ENCODE data around the gene NLRC3. TPM values are rescaled to one million over a fixed set of nuclear protein-coding genes. Genes with fewer than 3 reads are reported as not detected.

Gene NLRC3
- total RNA-seq, 1 experiment from 2014 or later, result 0.03 TPM

DNA sequence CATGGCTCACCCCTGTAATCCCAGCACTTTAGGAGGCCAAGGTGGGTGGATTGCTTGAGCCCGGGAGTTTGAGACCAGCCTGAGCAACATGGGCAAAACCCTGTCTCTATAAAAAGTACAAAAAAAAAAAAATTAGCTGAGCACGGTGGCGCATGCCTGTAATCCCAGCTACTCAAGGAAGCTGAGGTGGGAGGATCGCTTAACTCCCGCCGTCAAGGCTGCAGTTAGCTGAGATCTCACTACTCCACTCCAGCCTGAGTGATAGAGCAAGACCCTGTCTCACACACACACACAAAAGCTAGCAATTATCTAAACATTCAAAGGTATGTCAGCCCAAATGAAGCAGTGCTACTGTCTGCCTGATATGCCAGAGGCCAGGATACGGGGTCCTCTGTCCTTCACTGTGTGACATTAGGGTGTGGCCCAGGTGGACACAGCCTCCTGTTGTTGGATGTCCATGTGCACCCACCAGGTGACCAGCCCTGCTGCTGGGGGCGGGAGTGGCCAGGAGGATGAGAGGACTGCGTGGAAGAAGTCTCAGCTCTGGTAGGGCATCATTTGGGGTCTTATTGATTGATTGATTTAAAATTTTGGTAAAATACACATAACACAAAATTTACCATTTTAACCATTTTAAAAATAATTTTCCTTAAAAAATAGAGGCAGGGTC is 3.9 kb downstream of the NLRC3 start:
- Histone ChIP-seq H3K4me3 (no peak overlapping the region), H3K9me3 (peaks cover 18% of the 10 kb centered on the region), H3K27me3 (0 out of 2 replicates have a peak, but pooled peaks cover 2% of the 10 kb centered on the region), H3K36me3 (no peaks in the 10 kb centered on the region)
- DNase-seq, result no peak

DNA sequence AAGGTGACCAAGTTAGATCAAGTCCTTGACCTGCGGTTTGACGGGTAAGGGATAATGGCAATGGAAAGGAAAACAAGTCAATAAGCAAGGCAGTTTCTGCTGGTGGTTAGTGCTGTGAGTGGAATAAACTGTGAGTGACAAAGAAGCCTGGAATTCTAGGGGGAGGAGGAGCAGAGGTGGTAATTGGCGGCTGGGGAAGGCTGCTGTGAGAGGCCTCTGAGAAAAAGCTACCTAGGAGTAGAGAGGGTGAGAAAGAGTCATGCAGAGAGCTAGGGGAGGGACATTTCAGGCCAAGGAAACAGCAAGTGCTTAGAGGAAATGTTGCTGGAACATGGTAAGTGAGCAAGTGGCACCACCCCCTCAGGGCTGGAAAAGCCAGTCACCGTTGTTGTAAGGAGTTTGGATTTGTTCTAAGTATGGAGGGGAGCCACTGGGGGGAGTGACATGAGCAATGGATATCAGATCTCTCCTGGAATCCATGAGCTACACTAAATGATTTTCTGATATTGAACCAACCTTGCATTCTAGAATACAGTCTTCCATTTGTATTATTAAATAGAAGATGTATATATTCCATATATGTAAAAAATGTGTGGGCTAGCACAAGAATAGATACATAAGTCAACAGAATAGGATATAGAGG is 6.7 kb downstream of the NLRC3 start:
- Histone ChIP-seq H3K4me3 (no peak overlapping the region), H3K36me3 (no peaks in the 10 kb centered on the region), H3K27me3 (no peaks in the 10 kb centered on the region), H3K9me3 (peaks cover 18% of the 10 kb centered on the region)
- no peak for DNase-seq

DNA sequence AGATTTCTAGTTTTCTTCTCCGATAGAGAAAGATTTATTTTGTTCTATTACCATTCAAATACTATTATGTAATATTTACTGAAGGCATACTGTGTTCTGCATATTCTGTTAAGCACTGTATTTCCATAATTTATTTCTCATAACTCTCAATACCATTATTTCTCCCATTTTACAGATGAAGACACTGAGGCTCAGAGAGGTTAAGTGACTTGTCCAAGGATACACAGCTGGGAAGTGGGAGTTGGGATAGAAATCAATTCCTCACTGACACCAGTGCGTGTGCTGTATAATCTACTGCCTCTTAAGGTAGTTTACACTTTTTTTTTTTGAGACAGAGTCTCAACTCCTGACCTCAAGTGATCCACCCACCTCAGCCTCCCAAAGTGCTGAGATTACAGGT is 7.4 kb downstream of the NLRC3 start:
- Histone ChIP-seq H3K36me3 (no peaks in the 10 kb centered on the region), H3K9me3 (peaks cover 18% of the 10 kb centered on the region), H3K4me3 (no peak overlapping the region), H3K27me3 (no peaks in the 10 kb centered on the region)
- DNase-seq, result no peak

DNA sequence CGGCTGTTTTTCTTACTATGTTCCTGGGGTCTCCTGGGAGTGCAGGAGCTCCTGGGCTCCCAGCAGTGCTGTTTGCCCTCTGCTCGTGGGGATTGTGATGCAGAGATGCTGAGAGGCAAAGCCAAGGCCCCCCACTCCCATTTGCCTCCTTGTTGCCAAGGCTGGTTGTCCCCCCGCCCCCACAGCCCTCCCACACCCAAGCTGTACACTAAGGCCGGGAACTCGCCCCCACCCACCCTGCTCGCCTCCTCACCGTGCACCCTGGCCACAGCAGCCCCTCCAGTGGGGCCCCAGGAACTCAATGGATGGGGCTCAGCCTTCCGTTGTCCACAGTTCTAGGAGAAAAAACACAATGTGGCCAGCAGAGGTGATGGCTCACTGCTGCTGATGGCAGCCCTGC is 10.2 kb downstream of the NLRC3 start:
- H3K9me3 ChIP-seq, result peaks cover 18% of the 10 kb centered on the region
- no peak for DNase-seq
- no peak overlapping the region for H3K4me3 ChIP-seq
- no peaks in the 10 kb centered on the region for H3K36me3 ChIP-seq
- H3K27me3 ChIP-seq, result no peaks in the 10 kb centered on the region

DNA sequence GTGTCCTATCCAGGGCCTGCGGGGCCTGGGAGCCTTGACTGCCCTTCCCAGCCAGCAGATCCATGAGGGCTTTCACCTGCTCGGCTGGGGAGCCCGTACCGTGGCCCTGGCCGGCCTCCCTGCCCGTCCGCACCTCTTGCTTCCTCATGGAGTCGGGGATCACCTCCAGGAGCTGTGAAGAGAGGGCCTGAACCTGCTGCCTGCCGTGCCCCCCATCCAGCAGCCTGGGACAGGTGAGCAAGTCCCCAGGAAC is 12.4 kb downstream of the NLRC3 start:
- H3K9me3 ChIP-seq, result peaks cover 5% of the 10 kb centered on the region
- H3K36me3 ChIP-seq, result no peaks in the 10 kb centered on the region
- no peaks in the 10 kb centered on the region for H3K27me3 ChIP-seq
- H3K4me3 ChIP-seq, result no peak overlapping the region
- DNase-seq, result no peak

DNA sequence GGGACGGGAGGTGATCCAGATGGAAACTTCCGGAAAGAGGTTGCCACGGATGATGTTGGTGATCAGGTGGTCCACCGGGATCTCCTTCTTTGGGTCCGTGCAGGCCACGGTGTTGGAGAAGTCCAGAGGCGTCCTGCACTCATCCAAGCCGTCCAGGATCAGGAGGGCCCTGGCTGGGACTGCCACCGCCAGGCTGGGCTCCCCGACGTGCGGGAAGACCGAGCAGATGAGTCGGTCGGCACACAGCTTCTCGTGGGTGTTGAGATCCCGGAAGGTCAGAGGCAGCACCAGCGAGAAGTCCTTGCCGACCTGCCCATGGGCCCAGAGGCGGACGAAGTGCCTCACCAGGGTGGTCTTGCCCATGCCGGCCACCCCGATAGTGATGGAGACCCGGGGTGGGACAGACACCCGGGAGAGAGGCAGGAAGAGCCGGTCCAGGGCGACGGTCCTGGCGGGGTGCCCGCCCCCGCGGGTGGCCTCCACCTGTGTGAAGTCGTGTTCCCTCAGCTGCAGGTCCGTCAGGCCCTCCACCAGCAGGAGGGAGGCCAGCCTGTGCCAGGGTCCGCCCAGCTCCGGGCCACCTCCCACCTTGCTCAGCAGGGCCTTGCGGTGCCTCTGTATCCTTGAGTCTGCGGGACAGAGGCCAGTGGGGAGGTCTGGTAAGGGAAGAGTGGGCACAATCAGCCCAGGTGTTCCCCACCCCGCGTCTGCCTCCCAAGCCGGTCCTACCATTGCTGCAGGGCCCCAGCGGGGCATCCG is 12.9 kb downstream of the NLRC3 start:
- no peaks in the 10 kb centered on the region; the same call in none of the 2 replicates for H3K9me3 ChIP-seq
- no peak for DNase-seq
- no peak overlapping the region for H3K4me3 ChIP-seq
- no peaks in the 10 kb centered on the region for H3K27me3 ChIP-seq
- no peaks in the 10 kb centered on the region for H3K36me3 ChIP-seq

DNA sequence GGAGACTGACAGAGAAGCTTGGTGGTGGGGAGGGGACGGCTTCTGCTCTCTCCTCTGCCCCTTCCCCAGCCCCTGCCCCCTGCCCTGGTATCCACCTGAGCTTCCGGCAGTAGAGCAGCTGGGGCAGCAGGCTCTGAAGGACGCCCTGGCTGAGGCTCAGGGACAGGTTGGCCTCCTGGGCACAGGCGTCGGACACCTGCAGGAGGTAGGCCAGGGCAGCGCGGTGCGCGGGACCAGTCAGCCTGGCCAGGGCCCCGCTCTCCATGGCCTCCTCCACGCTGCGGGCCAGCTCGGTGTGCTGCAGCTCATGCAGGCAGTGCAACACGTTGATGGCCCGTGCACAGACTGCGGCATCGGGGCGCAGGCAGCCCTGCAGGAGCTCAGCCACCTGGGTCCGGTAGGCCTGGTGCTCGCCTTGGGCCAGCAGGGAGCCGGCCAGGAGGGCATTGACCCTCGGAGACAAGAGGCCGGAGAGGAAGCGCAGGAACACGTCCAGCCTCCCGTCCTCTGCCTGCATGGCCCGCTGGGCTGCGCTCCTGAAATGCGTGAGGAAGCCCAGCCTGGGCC is 14.2 kb downstream of the NLRC3 start:
- Histone ChIP-seq H3K9me3 (no peaks in the 10 kb centered on the region), H3K27me3 (no peaks in the 10 kb centered on the region), H3K36me3 (no peaks in the 10 kb centered on the region), H3K4me3 (no peak overlapping the region)
- DNase-seq, result no peak

DNA sequence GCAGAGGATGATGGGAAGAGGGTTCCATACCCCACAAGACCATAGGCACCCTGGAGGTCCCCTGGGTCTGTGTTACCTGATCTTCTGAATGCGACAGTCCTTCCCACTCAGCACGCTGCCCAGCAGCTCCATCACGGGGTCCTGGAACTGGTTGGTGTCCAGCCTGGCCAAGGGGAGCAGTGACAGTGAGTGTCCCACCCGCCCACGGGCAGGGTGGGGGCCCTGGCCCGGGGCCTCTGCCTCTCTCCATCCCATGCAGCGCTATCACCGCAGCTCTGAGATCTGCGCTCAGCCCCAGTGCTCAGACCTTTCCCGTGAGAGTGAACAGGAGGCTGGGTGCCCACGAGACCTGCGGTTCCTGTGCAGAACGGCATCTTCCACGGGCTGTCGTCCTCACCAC is 15.6 kb downstream of the NLRC3 start:
- no peak for DNase-seq
- no peaks in the 10 kb centered on the region for H3K9me3 ChIP-seq
- no peaks in the 10 kb centered on the region for H3K36me3 ChIP-seq
- H3K4me3 ChIP-seq, result no peak overlapping the region
- no peaks in the 10 kb centered on the region for H3K27me3 ChIP-seq

DNA sequence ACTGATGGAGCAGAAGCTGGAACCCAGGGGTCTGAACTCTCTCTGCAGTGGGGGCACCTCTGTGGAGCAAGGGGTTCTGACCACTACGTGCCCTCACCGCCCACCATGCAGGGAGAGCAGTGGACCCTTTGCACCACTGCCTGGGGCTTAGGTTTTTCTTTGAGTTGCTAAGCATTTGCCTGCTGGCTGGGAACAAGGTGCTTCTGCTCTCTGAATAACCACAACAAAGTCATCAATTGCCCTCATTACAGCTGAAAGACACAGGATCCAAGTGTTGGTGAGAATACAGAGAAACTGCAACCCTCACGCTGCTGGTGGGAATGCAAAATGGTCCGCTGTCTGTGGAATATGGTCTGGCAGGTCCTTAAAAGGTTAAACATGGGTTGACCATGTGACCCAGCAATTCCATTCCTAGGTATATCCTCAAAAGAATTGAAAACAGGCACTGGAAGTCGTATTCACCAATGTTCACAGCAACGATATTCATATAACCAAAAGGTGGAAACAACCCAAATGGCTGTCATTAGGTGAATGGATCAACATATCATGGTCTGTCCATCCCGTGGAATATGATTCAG is 22.8 kb downstream of the NLRC3 start:
- DNase-seq, result no peak
- Histone ChIP-seq H3K36me3 (no peaks in the 10 kb centered on the region), H3K27me3 (no peaks in the 10 kb centered on the region), H3K4me3 (no peak overlapping the region), H3K9me3 (no peaks in the 10 kb centered on the region)

DNA sequence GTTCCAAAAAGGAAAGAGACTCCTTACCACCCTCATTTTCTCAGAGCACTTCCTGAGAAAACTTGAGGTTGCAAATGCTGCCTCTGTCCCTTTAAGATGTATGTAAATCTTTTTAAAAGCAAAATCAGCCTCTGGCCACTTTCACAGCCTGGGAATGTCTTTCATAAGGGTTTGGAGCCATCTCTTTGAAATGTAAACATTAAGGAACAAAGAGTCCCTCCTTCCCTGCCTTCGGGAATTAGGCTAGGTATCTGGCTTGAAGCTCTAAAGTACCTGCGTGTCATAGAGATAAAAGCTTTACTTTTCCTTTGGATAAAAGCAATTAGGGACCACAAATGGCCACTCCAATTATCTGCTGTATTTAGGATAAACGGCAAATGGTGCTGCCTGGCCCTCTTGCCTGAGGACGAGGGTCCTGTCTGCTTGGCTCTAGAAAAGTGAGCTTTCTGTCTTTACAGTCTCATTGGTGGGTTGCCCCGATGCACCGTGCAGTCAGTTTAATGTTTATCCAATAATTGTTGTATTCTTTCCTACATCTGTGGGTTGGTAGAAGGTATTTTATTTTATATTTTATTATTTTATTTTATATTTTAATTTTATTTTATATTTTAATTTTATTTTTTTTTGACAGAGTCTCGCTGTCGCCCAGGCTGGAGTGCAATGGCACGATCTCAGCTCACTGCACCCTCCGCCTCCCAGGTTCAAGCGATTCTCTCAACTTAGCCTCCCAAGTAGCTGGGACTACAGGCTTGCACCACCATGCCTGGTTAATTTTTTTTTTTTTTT is 23.9 kb downstream of the NLRC3 start:
- Histone ChIP-seq H3K36me3 (no peaks in the 10 kb centered on the region), H3K4me3 (no peak overlapping the region), H3K9me3 (no peaks in the 10 kb centered on the region), H3K27me3 (no peaks in the 10 kb centered on the region)
- DNase-seq, result no peak

DNA sequence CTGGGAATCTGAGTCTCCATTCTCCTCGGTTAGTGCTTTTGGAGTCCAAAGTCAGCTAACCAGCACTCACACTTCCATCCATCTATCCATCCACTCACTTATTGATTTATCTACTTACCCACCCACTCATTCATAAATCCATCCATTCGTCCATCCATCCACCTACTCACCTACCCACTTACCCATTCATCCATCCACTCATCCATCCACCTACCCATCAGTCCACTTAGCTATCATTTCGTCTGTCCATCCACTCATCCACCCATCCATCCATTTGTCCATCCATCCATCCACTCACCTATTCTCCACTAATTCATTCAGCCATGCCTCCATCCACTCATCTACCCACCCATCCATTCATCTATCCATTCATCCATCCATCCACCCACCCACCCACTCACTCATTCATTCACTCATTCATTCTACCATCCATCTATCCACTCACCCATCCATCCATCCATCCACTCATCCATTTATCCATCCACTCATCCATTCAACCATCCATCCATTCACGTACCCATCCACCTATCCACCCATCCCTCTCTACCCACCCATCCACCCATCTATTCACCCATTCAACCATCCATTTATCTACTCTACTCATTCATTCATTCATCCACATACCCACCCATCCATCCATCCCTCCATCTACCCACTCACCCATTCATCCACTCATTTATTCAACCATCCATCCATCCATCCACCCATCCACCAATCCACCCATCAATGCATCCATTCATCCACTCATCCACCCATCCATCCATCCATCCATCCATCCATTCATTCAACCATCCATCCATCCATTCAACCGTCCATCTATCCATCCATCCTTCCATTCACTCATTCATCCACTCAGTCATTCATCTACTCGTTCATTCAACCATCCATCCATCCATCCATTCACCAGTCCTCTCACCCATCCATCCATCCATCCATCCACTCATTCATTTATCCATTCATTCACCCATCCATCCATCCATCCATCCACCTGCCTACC is 26.1 kb downstream of the NLRC3 start:
- DNase-seq, result no peak
- no peaks in the 10 kb centered on the region for H3K9me3 ChIP-seq
- H3K27me3 ChIP-seq, result no peaks in the 10 kb centered on the region
- H3K4me3 ChIP-seq, result no peak overlapping the region
- no peaks in the 10 kb centered on the region for H3K36me3 ChIP-seq

DNA sequence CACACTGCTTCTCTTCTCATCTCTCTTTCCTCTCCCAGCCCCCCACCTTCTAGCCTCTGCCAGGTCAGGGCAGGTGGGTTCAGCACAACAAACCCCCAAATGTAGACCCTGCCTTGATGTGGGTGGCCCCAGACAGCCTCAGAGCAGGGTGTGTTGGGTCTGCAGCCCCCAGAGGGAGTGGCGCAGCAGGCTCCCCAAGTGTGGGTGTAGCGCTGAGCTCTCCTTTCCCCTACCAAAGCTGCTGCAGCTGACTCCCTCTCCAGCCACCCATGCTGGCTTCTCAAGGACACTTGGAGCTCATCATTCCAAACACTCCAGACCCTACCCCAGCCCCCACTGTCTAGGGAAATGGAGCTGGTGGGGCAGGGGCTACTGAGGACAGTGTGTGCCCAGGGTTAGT is 27.3 kb downstream of the NLRC3 start:
- H3K9me3 ChIP-seq, result no peaks in the 10 kb centered on the region
- H3K27me3 ChIP-seq, result no peaks in the 10 kb centered on the region
- H3K36me3 ChIP-seq, result no peaks in the 10 kb centered on the region
- no peak for DNase-seq
- no peak overlapping the region for H3K4me3 ChIP-seq

DNA sequence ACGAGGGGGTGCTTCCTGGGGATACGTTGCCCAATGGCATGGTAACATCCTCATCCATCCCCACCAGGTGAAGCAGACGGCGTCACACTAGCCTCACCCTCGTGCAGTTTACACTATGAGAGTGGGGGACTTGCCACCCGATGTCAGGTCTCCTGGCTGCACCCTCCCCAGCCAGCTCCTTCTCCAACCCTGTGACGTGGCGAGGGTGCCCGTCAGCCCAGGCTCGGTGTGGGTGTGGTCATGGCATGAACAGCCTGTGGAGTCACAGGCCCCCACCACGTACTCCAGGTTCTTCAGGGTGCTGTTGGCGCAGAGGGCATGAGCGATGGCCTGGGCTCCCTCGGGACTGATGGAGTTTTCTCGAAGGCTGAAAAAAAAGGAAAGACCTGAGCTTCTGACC is 28.3 kb downstream of the NLRC3 start:
- H3K36me3 ChIP-seq, result no peaks in the 10 kb centered on the region
- DNase-seq, result no peak
- no peaks in the 10 kb centered on the region for H3K9me3 ChIP-seq
- no peak overlapping the region for H3K4me3 ChIP-seq
- no peaks in the 10 kb centered on the region for H3K27me3 ChIP-seq

DNA sequence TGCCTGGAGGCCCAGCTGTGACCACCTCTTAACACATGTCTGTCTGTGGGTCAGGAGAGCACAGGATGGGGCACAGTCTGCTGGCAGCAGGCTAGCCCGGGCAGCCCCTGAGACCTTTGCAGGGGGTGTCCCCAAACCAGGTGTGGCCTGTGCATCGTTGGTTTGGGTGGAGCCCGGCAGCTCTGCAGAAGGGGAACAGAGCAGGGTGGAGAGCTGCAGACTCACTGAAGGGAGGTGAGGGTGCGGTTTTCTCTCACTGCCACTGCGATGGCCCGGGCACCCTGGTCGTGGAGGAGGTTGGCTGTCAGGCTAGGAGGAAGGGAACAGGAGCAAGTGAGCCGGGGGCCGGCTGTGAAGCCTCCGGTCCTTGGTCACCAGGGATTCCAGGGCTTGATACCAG is 28.8 kb downstream of the NLRC3 start:
- no peaks in the 10 kb centered on the region for H3K36me3 ChIP-seq
- no peak for DNase-seq
- H3K4me3 ChIP-seq, result no peak overlapping the region
- H3K27me3 ChIP-seq, result no peaks in the 10 kb centered on the region
- no peaks in the 10 kb centered on the region for H3K9me3 ChIP-seq

DNA sequence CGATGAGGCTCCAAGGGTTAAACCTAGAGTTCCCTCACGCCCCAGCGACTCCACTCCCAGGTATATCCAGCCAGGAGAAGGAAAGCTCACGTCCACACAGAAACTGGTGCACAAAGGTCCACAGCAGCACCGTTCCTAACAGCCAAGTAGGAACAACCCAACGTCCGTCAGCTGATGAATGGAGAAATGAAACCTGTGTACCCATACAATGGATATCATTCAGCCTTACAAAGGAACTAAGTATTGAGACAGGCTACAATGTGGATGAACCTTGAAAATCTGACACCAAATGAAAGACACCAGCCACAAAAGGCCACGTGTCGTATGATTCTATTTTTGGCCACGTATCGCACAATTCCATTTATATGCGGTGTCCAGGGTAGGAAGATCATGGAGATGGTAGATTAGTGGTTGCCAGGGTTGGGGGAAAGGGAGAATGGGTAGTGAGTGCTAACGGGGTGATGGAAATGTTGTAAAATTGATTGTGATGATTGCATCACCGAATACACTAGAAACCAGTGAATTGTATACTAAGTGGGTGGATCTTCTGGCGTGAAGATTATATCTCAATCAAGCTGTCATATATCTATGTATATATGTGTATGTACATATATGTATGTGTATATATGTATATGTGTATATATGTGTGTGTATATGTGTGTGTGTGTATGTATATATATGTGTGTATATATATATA is 30.1 kb downstream of the NLRC3 start:
- no peak for DNase-seq
- H3K27me3 ChIP-seq, result no peaks in the 10 kb centered on the region
- H3K4me3 ChIP-seq, result no peak overlapping the region
- no peaks in the 10 kb centered on the region for H3K9me3 ChIP-seq
- no peaks in the 10 kb centered on the region; the same call in 1 of the 2 replicates for H3K36me3 ChIP-seq
